H9 (cell line): ENCODE data around the gene MITF. TPM values are rescaled to one million over a fixed set of nuclear protein-coding genes. Genes with fewer than 3 reads are reported as not detected.

ENCODE experiments used
- DNase-seq: peaks from one replicate; pipeline ENCODE4 v3.0.0-alpha.2; 2017
- H2AFZ ChIP-seq: one replicate; pipeline ENCODE4 v1.6.1; 2013; ENCODE audit warnings: mild to moderate bottlenecking, low read length, control low read depth, moderate library complexity
- H2AK5ac ChIP-seq: 2 replicates; pipeline ENCODE4 v1.6.1; 2013; ENCODE audit warnings: low read length, control low read depth, mixed read lengths; ENCODE audit not compliant: insufficient read length
- H2BK120ac ChIP-seq: one replicate; pipeline ENCODE4 v1.6.1; 2013; ENCODE audit warnings: low read depth, mild to moderate bottlenecking, low read length, control low read depth, inconsistent platforms; ENCODE audit not compliant: poor library complexity, severe bottlenecking
- H2BK12ac ChIP-seq: 2 replicates; pipeline ENCODE4 v1.6.1; 2013; ENCODE audit warnings: low read length, control low read depth, mixed read lengths, low read depth; ENCODE audit not compliant: insufficient read length
- H2BK15ac ChIP-seq: 2 replicates; pipeline ENCODE4 v1.6.1; 2013; ENCODE audit warnings: low read depth, low read length, control low read depth
- H2BK20ac ChIP-seq: one replicate; pipeline ENCODE4 v1.6.1; 2013; ENCODE audit warnings: low read depth, mild to moderate bottlenecking, low read length, control low read depth, inconsistent platforms; ENCODE audit not compliant: poor library complexity, severe bottlenecking
- H2BK5ac ChIP-seq: 2 replicates; pipeline ENCODE4 v1.6.1; 2013; ENCODE audit warnings: low read length, control low read depth, mixed read lengths; ENCODE audit not compliant: insufficient read length
- H3K14ac ChIP-seq: 2 replicates; pipeline ENCODE4 v1.6.1; 2013; ENCODE audit warnings: low read length, control low read depth; ENCODE audit not compliant: insufficient read depth
- H3K18ac ChIP-seq: 2 replicates; pipeline ENCODE4 v1.6.1; 2013; ENCODE audit warnings: low read depth, mild to moderate bottlenecking, mixed read lengths, low read length, control low read depth; ENCODE audit not compliant: insufficient read length
- H3K23ac ChIP-seq: 2 replicates; pipeline ENCODE4 v1.6.1; 2013; ENCODE audit warnings: low read length, control low read depth, mixed read lengths, low read depth; ENCODE audit not compliant: insufficient read length
- H3K23me2 ChIP-seq: 2 replicates; pipeline ENCODE4 v1.6.1; 2013; ENCODE audit warnings: low read depth, mild to moderate bottlenecking, mixed read lengths, low read length, control low read depth; ENCODE audit not compliant: insufficient read length, poor library complexity, severe bottlenecking
- H3K27ac ChIP-seq: 2 replicates; pipeline ENCODE4 v1.5.1; 2013; ENCODE audit warnings: low read length, control low read depth, mixed read lengths, low read depth; ENCODE audit not compliant: insufficient read length
- H3K27me3 ChIP-seq: 2 replicates; pipeline ENCODE4 v1.6.1; 2013; ENCODE audit warnings: low read length, control low read depth, inconsistent platforms; ENCODE audit not compliant: insufficient read depth
- H3K4ac ChIP-seq: 2 replicates; pipeline ENCODE4 v1.6.1; 2013; ENCODE audit warnings: low read depth, mild to moderate bottlenecking, control low read depth, inconsistent platforms, low read length, moderate library complexity
- H3K4me1 ChIP-seq: 2 replicates; pipeline ENCODE4 v1.6.1; 2013; ENCODE audit warnings: low read length, control low read depth, inconsistent platforms; ENCODE audit not compliant: insufficient read depth
- H3K4me2 ChIP-seq: 2 replicates; pipeline ENCODE4 v1.6.1; 2013; ENCODE audit warnings: low read length, control low read depth, mixed read lengths; ENCODE audit not compliant: insufficient read length, insufficient read depth
- H3K56ac ChIP-seq: 2 replicates; pipeline ENCODE4 v1.6.1; 2013; ENCODE audit warnings: low read depth, mild to moderate bottlenecking, mixed read lengths, low read length, control low read depth; ENCODE audit not compliant: insufficient read length
- H3K79me1 ChIP-seq: 2 replicates; pipeline ENCODE4 v1.6.1; 2013; ENCODE audit warnings: low read depth, mild to moderate bottlenecking, moderate library complexity, low read length, control low read depth, inconsistent platforms; ENCODE audit not compliant: insufficient read depth, poor library complexity, severe bottlenecking
- H3K79me2 ChIP-seq: 2 replicates; pipeline ENCODE4 v1.6.1; 2013; ENCODE audit warnings: low read length, control low read depth, inconsistent platforms; ENCODE audit not compliant: insufficient read depth
- H3K9ac ChIP-seq: 2 replicates; pipeline ENCODE4 v1.6.1; 2013; ENCODE audit warnings: low read length, control low read depth, mixed read lengths; ENCODE audit not compliant: insufficient read length; ENCODE audit errors: extremely low read depth
- H3K9me3 ChIP-seq: one replicate; pipeline ENCODE4 v1.6.1; 2013; ENCODE audit warnings: low read depth, low read length, inconsistent platforms; ENCODE audit not compliant: control insufficient read depth
- H3T11ph ChIP-seq: one replicate; pipeline ENCODE4 v1.6.1; 2013; ENCODE audit warnings: mild to moderate bottlenecking, low read length, control low read depth, inconsistent platforms
- H4K20me1 ChIP-seq: one replicate; pipeline ENCODE4 v1.6.1; 2013; ENCODE audit not compliant: control insufficient read depth, insufficient read length, insufficient read depth
- H4K5ac ChIP-seq: 2 replicates; pipeline ENCODE4 v1.6.1; 2013; ENCODE audit warnings: low read depth, mild to moderate bottlenecking, mixed read lengths, low read length, control low read depth; ENCODE audit not compliant: insufficient read length
- H4K8ac ChIP-seq: replicated peaks from 2 replicates; pipeline ENCODE4 v1.6.1; 2013; ENCODE audit warnings: low read length, control low read depth, mixed read lengths, low read depth; ENCODE audit not compliant: insufficient read length
- H4K91ac ChIP-seq: 2 replicates; pipeline ENCODE4 v1.6.1; 2013; ENCODE audit warnings: low read depth, mild to moderate bottlenecking, moderate library complexity, mixed read lengths, low read length, control low read depth; ENCODE audit not compliant: insufficient read length
- H3K27ac Mint-ChIP-seq, 3 experiments: 2 replicates in 2 of 3; 3 replicates in 1 of 3; pipeline ENCODE4 v1.8.0; 2020 to 2021; ENCODE audit warnings: mixed read lengths in 3 of 3, mild to moderate bottlenecking in 1 of 3, moderate library complexity in 1 of 3
- H3K27me3 Mint-ChIP-seq: 2 replicates; pipeline ENCODE4 v1.8.0; 2021; ENCODE audit warnings: low read depth, mild to moderate bottlenecking, moderate library complexity, mixed read lengths
- H3K36me3 Mint-ChIP-seq, 3 experiments: 2 replicates in 2 of 3; 3 replicates in 1 of 3; pipeline ENCODE4 v1.8.0; 2020 to 2021; ENCODE audit warnings: low read depth in 3 of 3, mixed read lengths in 3 of 3; ENCODE audit not compliant: insufficient read depth in 1 of 3
- H3K4me1 Mint-ChIP-seq, 2 experiments: 2 replicates each; pipeline ENCODE4 v1.8.0; 2020; ENCODE audit warnings: mixed read lengths in 2 of 2
- H3K4me3 Mint-ChIP-seq, 2 experiments: 2 replicates in 1 of 2; 3 replicates in 1 of 2; pipeline ENCODE4 v1.8.0; 2020 to 2021; ENCODE audit warnings: mild to moderate bottlenecking in 2 of 2, mixed read lengths in 2 of 2, moderate library complexity in 1 of 2
- H3K9me3 Mint-ChIP-seq, 2 experiments: 2 replicates in 1 of 2; 3 replicates in 1 of 2; pipeline ENCODE4 v1.8.0; 2020; ENCODE audit warnings: mild to moderate bottlenecking in 2 of 2, mixed read lengths in 2 of 2, moderate library complexity in 1 of 2
- CTCF ChIP-seq: fragments of 200-600 bp; sonication (generic); conservative IDR thresholded peaks from 3 replicates; pipeline ENCODE4 v1.8.0; 2021; ENCODE audit warnings: antibody characterized with exemption, mild to moderate bottlenecking
- WGBS: extraction: QIAGEN DNeasy Blood & Tissue Kit; methylation state at CpG from one replicate; pipeline ENCODE4 v1.1.7; 2013; ENCODE audit warnings: missing lambda C conversion rate, low lambda C conversion rate, mixed read lengths; ENCODE audit not compliant: insufficient read length; ENCODE audit errors: extremely low coverage; 5-methylcytosine and 5-hydroxymethylcytosine counted together
- total RNA-seq: library from RNA; stranded (reverse); gene quantifications from 2 replicates; pipeline ENCODE4 v1.2.1, GENCODE V29; 2021

The MITF gene
- total RNA-seq, 1 experiment from 2014 or later: 0.81 TPM

- no peak for DNase-seq
- Histone ChIP-seq H3K27me3 (no peaks in the 10 kb centered on the region), H3K4me2 (no peak overlapping the region), H2BK120ac (no peak overlapping the region), H2BK15ac (no peak overlapping the region), H3K23me2 (no peaks in the 10 kb centered on the region), H4K5ac (no peak overlapping the region), H3K27ac (no peak overlapping the region), H2AK5ac (no peak overlapping the region), H4K8ac (no peak overlapping the region), H3K14ac (no peak overlapping the region), H3K79me2 (no peaks in the 10 kb centered on the region), H4K91ac (no peak overlapping the region), H3K4me1 (no peaks in the 10 kb centered on the region), H3K79me1 (no peaks in the 10 kb centered on the region), H2BK20ac (no peak overlapping the region), H3K9ac (no peak overlapping the region), H3K23ac (no peak overlapping the region), H3T11ph (no peak overlapping the region), H3K4ac (no peak overlapping the region), H3K56ac (no peak overlapping the region), H4K20me1 (no peaks in the 10 kb centered on the region), H2BK5ac (no peak overlapping the region), H3K9me3 (no peaks in the 10 kb centered on the region), H3K18ac (no peak overlapping the region), H2BK12ac (no peak overlapping the region), H2AFZ (no peak overlapping the region)
- Mint-ChIP-seq H3K4me1 (peaks cover 0 to 2% of the 10 kb centered on the region in 2 experiments; a peak in 2 of 4 replicates), H3K36me3 (no peaks in the 10 kb centered on the region), H3K4me3 (no peak overlapping the region), H3K9me3 (no peaks in the 10 kb centered on the region), H3K27ac (no peak overlapping the region), H3K27me3 (no peaks in the 10 kb centered on the region; the same call in 1 of the 2 replicates)
- no peak for TF ChIP-seq CTCF
- no CpG with 5 or more reads among the region's 3 CpGs for WGBS
These were observed 132.6 kb downstream of the MITF start for GRCh38 chr3:69871868-69872267.
